GM11168 (cell line): Measurements from ENCODE around the gene STRC.
"Not testable (repeated sequence)": the region's sequence is repeated elsewhere in the genome, so short reads cannot be mapped to it uniquely, and the experiment has no call there.

Experiments
- in situ Hi-C: fragments of 300-500 bp; cut with MboI; formaldehyde crosslinking; loops from one replicate; pipeline ENCODE4 v1.12.0; 2022; ENCODE audit warnings: low sequenced_read_pairs; ENCODE audit not compliant: unreplicated experiment

Gene STRC

DNA sequence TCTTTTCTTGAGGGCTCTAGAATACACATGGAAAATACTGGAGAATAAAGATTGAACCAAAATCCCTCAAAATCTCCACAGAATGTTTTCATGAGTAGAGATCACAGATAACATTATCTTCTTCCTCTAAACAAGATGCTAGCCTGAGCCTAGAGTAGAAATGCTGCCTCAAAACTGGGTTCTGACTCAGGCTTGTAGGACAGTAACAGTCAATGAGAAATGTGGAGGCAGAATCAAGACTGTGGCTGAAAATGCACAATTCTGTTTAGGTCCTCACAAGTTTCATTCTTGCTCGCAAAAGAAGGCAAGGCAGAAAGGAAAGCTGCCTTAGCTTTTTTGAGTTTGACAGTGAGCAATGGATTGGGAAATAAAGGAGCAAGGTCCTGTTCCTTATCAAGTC is 44.0 kb downstream of the STRC start:
- in situ Hi-C loops = not testable (repeated sequence)

DNA sequence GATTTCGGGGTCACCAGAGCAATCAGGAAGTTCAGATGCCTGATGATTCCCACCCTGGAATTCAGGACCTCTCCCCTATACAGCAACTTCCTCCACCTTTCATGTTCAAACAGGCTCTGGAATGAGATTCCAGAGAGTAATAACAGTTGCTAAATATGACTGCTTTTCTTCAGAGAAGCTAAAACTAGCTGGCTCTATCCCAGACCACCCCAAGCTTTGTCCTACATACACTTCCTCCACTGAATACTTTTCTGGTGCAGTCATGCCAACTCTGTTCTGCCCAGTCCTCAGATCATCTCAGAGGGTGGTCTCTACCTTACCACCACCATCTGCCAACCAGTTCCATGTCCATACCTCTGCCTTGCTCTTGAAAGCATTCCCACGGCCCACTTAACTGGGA is 52.0 kb downstream of the STRC start:
- in situ Hi-C loops = not testable (repeated sequence)

DNA sequence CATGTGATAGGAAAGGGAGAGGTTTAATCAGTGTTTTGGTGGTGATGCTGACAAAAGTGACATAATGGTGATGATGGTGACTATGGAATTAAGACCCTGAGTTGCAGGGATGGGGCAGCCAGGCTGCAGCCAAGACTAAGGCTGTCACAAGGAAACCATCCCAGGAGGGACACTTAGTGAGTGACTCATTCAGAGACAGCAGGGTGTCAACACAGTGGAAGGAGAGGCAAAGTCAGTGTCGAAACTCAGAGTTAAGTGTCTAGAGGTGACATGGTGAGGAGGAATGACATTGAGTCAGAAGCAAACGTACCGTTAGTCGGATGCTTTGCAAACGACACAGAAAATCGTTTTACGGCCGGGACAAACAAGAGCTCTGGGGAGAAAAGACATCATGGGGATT is 54.8 kb downstream of the STRC start:
- in situ Hi-C loops = not testable (repeated sequence)

DNA sequence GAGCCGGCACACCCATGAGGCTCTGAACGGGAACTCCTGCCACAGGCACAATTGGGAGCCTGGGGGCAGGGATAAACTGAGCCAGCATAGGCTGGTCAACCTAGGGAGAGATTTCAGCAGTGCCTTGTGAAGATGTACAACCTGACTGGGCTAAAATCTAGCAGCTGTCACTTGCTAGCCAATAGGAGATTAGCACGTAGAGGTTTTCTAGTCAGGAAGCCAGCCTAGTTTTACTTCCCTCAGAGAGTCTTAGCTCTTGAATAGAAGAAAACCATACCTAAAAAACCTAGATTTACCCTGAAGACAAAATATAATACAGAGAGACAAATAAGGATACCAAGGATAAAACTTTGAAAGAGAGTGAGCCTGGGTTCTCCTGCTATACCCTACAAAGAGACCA is 55.8 kb downstream of the STRC start:
- in situ Hi-C loops = not testable (repeated sequence)

DNA sequence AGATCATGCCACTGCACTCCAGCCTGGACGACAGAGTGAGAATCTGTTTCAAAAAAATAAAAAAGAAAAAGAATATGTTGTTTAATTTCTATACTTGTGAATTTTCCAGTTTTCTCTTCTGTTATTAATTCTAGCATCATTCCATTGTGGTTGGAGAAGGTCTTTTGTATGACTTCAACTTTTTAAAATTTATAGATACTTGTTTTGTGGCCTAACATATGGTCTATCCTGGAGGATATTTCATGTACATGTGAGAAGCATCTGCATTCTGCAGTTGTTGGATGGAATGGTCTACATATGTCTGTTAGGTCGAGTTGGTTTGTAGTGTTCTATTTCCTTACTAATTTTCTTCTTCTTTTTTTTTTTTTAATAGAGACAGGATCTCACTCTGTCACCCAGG is 65.6 kb downstream of the STRC start:
- in situ Hi-C loops = loop anchor here (10.0 kb wide), 1 partner anchor 112 kb away; no protein-coding TSS in a partner anchor

DNA sequence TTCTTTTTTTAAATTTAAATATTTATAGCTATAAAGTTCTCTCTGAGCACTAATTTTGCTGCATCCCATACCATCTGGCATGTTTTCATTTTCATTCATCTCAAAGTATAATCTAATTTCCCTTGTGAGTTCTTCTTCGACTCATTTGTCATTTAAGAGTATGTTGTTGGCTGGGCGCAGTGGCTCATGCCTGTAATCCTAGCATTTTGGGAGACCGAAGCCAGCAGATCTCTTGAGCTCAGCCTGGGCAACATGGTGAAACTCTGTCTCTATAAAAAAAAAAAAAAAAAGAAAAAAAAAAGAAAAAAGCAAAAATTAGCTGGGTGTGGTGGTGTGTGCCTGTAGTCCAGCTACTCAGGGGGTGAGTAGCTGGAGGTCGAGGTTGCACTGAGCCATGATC is 66.3 kb downstream of the STRC start:
- in situ Hi-C loops = loop anchor here (10.0 kb wide), 1 partner anchor 113 kb away; no protein-coding TSS in a partner anchor

DNA sequence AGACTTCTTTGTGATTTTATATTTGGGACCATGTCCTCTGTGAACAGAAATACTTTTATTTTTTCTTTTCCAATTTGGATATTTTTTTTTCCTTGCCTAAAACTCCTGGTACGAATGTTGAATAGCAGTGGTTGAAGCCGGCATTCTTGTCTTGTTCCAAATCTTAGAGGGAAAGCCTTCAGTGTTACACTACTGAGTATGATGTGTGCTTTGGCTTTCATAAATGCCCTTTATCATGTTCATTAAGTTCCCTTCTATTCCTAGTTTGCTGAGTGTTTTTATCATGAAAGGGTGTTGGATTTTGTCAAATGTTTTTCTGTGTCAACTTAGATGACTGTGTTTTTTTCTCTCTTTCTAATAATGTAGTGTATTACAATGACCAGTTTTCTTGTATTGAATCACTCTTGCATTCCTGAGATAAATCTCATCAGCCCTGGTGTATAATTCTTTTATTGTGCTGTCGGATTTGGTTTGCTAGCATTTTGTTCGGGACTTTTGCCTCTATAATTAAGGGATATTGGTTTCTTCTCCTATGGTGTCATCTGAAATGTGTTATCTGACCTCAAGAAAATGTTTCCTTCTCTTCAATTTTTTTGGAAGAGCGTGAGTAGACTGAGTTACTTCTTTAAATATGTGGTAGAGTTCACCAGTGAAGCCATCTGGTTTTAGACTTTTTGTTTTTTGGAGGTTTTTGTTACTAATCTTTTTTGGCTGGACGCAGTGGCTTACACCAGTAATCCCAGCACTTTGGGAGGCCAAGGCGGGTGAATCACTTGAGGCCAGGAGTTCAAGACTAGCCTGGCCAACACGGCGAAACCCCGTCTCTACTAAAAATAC is 67.9 kb downstream of the STRC start:
- in situ Hi-C loops = loop anchor here (10.0 kb wide), 1 partner anchor 114 kb away; no protein-coding TSS in a partner anchor
